Natural killer cell (primary cell): ENCODE data around the gene UBE2QL1. TPM values are rescaled to one million over a fixed set of nuclear protein-coding genes. Genes with fewer than 3 reads are reported as not detected.

ENCODE experiments used
- ATAC-seq, 3 donors: fragments of 150-1000 bp in 2 of 3; fragments of 200-7000 bp in 1 of 3; cut with Tn5 transposase; 1 replicate in 1 of 3; 2 replicates in 2 of 3; pipeline ENCODE4 v1.10.0; 2021; ENCODE audit warnings: mild to moderate bottlenecking in 2 of 3, moderate library complexity in 2 of 3
- DNase-seq, 2 donors: peaks; one replicate each; pipeline versions ENCODE4 v3.0.0 to v3.0.0-alpha.2; 2013 to 2021; ENCODE audit warnings: mixed read lengths in 1 of 2
- H3K27ac ChIP-seq: one replicate; pipeline ENCODE4 v1.5.1; 2013; ENCODE audit warnings: mild to moderate bottlenecking, low read length
- H3K27me3 ChIP-seq: one replicate; pipeline ENCODE4 v1.6.1; 2013; ENCODE audit warnings: low read length; ENCODE audit not compliant: control insufficient read depth, insufficient read depth
- H3K36me3 ChIP-seq: one replicate; pipeline ENCODE4 v1.6.1; 2013; ENCODE audit warnings: low read length; ENCODE audit not compliant: control insufficient read depth, insufficient read depth
- H3K4me1 ChIP-seq: one replicate; pipeline ENCODE4 v1.6.1; 2013; ENCODE audit warnings: low read length; ENCODE audit not compliant: control insufficient read depth, insufficient read depth
- H3K4me3 ChIP-seq: one replicate; pipeline ENCODE4 v1.5.1; 2013; ENCODE audit warnings: low read length
- H3K9me3 ChIP-seq: one replicate; pipeline ENCODE4 v1.6.1; 2013; ENCODE audit warnings: low read length; ENCODE audit not compliant: control insufficient read depth, insufficient read depth
- H3K27ac Mint-ChIP-seq, 2 donors: one replicate each; pipeline ENCODE4 v1.8.0; 2022; ENCODE audit warnings: mild to moderate bottlenecking in 2 of 2, mixed read lengths in 2 of 2, moderate library complexity in 1 of 2
- H3K27me3 Mint-ChIP-seq, 2 donors: one replicate each; pipeline ENCODE4 v1.8.0; 2022; ENCODE audit warnings: low read depth in 2 of 2, mixed read lengths in 2 of 2
- H3K36me3 Mint-ChIP-seq: one replicate; pipeline ENCODE4 v1.8.0; 2022; ENCODE audit warnings: mixed read lengths
- H3K4me1 Mint-ChIP-seq, 2 donors: one replicate each; pipeline ENCODE4 v1.8.0; 2022; ENCODE audit warnings: mixed read lengths in 2 of 2
- H3K4me3 Mint-ChIP-seq: one replicate; pipeline ENCODE4 v1.8.0; 2022; ENCODE audit warnings: mild to moderate bottlenecking, moderate library complexity, mixed read lengths
- H3K9me3 Mint-ChIP-seq, 2 donors: one replicate each; pipeline ENCODE4 v1.8.0; 2022; ENCODE audit warnings: mixed read lengths in 2 of 2
- CTCF ChIP-seq: fragments of 200-600 bp; IDR thresholded peaks from one replicate; pipeline ENCODE4 v1.8.0; 2022; ENCODE audit warnings: antibody characterized with exemption
- WGBS: methylation state at CpG from one replicate; pipeline ENCODE4 v1.1.7; 2013; ENCODE audit warnings: missing lambda C conversion rate; ENCODE audit not compliant: insufficient coverage; 5-methylcytosine and 5-hydroxymethylcytosine counted together
- intact Hi-C: fragments of 100-400 bp; cut with micrococcal nuclease; formaldehyde crosslinking; loops from one replicate; pipeline ENCODE4 v1.14.2; 2022
- total RNA-seq, 4 donors: library from RNA; stranded (reverse); fragments of 120-200 nt in 1 of 4; gene quantifications; one replicate each; pipeline versions ENCODE4 v1.2.3 to v1.2.4, GENCODE V29; 2013 to 2022

Gene UBE2QL1
- total RNA-seq, 3 donors from 2014 or later (not counting 1 experiment from before 2014, with no cell fraction given): not detected

DNA sequence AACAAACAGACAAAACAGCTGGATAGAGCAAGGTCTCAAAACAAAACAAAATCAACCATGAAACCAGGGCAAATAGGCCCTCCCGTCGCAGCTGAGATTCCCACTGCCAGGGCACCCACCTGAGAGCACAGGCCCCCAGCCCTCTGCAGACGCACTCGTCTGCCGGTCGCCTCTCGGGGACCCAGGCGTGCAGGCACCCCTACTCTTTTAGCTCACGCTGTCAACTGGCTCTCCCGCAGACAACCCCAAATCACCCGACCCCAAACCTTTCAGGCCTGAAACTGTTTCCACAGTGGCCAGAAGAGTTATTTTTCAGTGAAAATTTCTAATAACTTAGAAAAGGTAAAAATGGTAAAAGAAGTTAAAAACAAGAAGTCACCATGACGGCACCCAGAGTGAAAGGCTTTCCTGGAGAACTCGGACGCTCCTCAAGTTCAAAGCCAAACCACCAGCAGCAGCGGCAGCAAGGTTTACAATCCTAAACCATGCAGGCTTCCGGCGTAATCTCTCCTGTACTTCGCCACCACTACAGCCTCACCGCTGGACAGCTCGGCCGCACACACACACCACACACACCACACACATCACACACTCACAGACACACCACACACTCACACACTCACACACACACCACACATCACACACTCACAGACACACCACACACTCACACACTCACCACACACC lies 1.9 kb upstream of the UBE2QL1 start:
- intact Hi-C loops: no loop called here
- DNase-seq: no peak
- ATAC-seq: no peak
- no peak overlapping the region for H3K4me3 ChIP-seq
- no peaks in the 10 kb centered on the region for H3K36me3 Mint-ChIP-seq
- no peak overlapping the region for H3K27ac Mint-ChIP-seq
- H3K27me3 ChIP-seq: peaks cover 9% of the 10 kb centered on the region
- peaks cover 3% of the 10 kb centered on the region for H3K4me1 ChIP-seq
- H3K9me3 ChIP-seq: no peaks in the 10 kb centered on the region
- no peak for TF ChIP-seq CTCF
- 79% methylated on average over 21 of the region's 21 CpGs for WGBS
- no peaks in the 10 kb centered on the region for H3K36me3 ChIP-seq
- peaks cover 29 to 30% of the 10 kb centered on the region in 2 donors for H3K27me3 Mint-ChIP-seq
- peaks cover 0 to 7% of the 10 kb centered on the region in 2 donors for H3K4me1 Mint-ChIP-seq
- H3K4me3 Mint-ChIP-seq: no peak overlapping the region
- no peak overlapping the region for H3K27ac ChIP-seq
- H3K9me3 Mint-ChIP-seq: no peaks in the 10 kb centered on the region

- no peak for TF ChIP-seq CTCF
- Mint-ChIP-seq H3K27me3 (peaks cover 30% of the 10 kb centered on the region in 2 donors), H3K9me3 (no peaks in the 10 kb centered on the region), H3K4me3 (no peak overlapping the region), H3K36me3 (no peaks in the 10 kb centered on the region), H3K27ac (no peak overlapping the region), H3K4me1 (peaks cover 0 to 7% of the 10 kb centered on the region in 2 donors)
- WGBS: 91% methylated on average over 6 of the region's 7 CpGs
- peaks cover 3% of the 10 kb centered on the region for H3K4me1 ChIP-seq
- peaks cover 11% of the 10 kb centered on the region for H3K27me3 ChIP-seq
- H3K36me3 ChIP-seq: no peaks in the 10 kb centered on the region
- intact Hi-C loops: no loop called here
- ATAC-seq (peak in 1 of 3 donors; percentile 30), DNase-seq (no peak)
- no peak overlapping the region for H3K4me3 ChIP-seq
- H3K27ac ChIP-seq: no peak overlapping the region
- H3K9me3 ChIP-seq: no peaks in the 10 kb centered on the region
Measured at GRCh38 chr5:6447384-6448140, 1.1 kb upstream of the UBE2QL1 start.

DNA sequence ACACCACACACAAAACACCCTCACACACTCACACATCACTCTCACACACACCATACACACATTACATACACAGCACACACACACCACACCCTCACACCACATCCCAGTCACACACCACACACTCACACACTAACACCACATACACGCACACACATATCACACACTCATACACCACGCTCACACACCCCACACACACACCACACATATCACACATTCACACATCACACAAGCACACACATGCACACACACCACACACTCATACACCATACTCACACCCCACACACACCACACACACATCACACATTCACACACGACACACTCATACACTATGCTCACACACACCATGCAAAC lies 543 bp upstream of the UBE2QL1 start:
- Histone ChIP-seq H3K9me3 (no peaks in the 10 kb centered on the region), H3K27me3 (peaks cover 11% of the 10 kb centered on the region), H3K27ac (no peak overlapping the region), H3K4me3 (no peak overlapping the region), H3K4me1 (peaks cover 3% of the 10 kb centered on the region), H3K36me3 (no peaks in the 10 kb centered on the region)
- peak in 1 of 3 donors; percentile 34 for ATAC-seq
- Mint-ChIP-seq H3K9me3 (no peaks in the 10 kb centered on the region), H3K27me3 (peaks cover 30 to 34% of the 10 kb centered on the region in 2 donors), H3K4me1 (peaks cover 0 to 7% of the 10 kb centered on the region in 2 donors), H3K4me3 (no peak overlapping the region), H3K27ac (no peak overlapping the region), H3K36me3 (no peaks in the 10 kb centered on the region)
- intact Hi-C loops: no loop called here
- TF ChIP-seq CTCF: no peak
- 96% methylated on average over 3 of the region's 3 CpGs for WGBS
- DNase-seq: no peak
